HEK293 (cell line): ENCODE results near the gene MYO5B.
A peak's percentile ranks its signal among the peaks of the same experiment; 100 is the strongest.

Experiments used
- CTCF ChIA-PET: fragments of 350-600 bp; formaldehyde crosslinking; extraction: SDS; loops from one replicate; lab custom pipeline; 2021; ENCODE audit warnings: antibody characterized with exemption; lab: Yijun Ruan, JAX
- POLR2A ChIA-PET: fragments of 300-600 bp; formaldehyde crosslinking; extraction: SDS; loops from one replicate; lab custom pipeline; 2020; ENCODE audit warnings: antibody characterized with exemption, inconsistent platforms; lab: Yijun Ruan, JAX
- H3K27ac ChIP-seq: fragments of 200-500 bp; sonication (Bioruptor generic); 2 replicates; pipeline ENCODE4 v1.5.1; 2014; ENCODE audit warnings: low read depth, low read length, control low read depth, inconsistent platforms; ENCODE audit errors: extremely low read depth
- H3K36me3 ChIP-seq, 2 experiments: fragments of 200-500 bp in 1 of 2; sonication (Bioruptor generic) in 1 of 2; 1 replicate in 1 of 2; 2 replicates in 1 of 2; pipeline ENCODE4 v1.5.1; 2014 to 2017; ENCODE audit warnings: inconsistent platforms in 2 of 2, low read length in 2 of 2; ENCODE audit not compliant: control insufficient read depth in 2 of 2, insufficient read depth in 1 of 2
- H3K4me1 ChIP-seq: fragments of 200-500 bp; sonication (Bioruptor generic); 2 replicates; pipeline ENCODE4 v1.5.1; 2014; ENCODE audit warnings: mild to moderate bottlenecking, low read length, inconsistent platforms; ENCODE audit not compliant: control insufficient read depth, insufficient read depth
- H3K4me3 ChIP-seq: 2 replicates; pipeline ENCODE4 v1.5.1; 2011; ENCODE audit warnings: low read depth, mild to moderate bottlenecking, control low read depth, low read length, moderate library complexity
- H3K9me3 ChIP-seq: fragments of 200-500 bp; sonication (Bioruptor generic); 2 replicates; pipeline ENCODE4 v1.5.1; 2014; ENCODE audit warnings: low read depth, low read length, inconsistent platforms; ENCODE audit not compliant: control insufficient read depth, insufficient read depth
- HIC1 ChIP-seq: fragments of 450-650 bp; formaldehyde crosslinking; IDR thresholded peaks from 2 replicates; pipeline ENCODE4 v1.5.1; 2016; ENCODE audit warnings: missing biosample characterization, missing genetic modification characterization
- KLF1 ChIP-seq: fragments of 450-650 bp; formaldehyde crosslinking; IDR thresholded peaks from 2 replicates; pipeline ENCODE4 v1.5.1; 2016; ENCODE audit warnings: missing biosample characterization, missing genetic modification characterization
- KLF7 ChIP-seq: fragments of 450-650 bp; formaldehyde crosslinking; IDR thresholded peaks from 2 replicates; pipeline ENCODE4 v1.5.1; 2016; ENCODE audit warnings: missing biosample characterization, missing genetic modification characterization, borderline replicate concordance
- MZF1 ChIP-seq: fragments of 450-650 bp; formaldehyde crosslinking; IDR thresholded peaks from 2 replicates; pipeline ENCODE4 v1.5.1; 2017; ENCODE audit warnings: missing biosample characterization, missing genetic modification characterization, borderline replicate concordance
- PRDM4 ChIP-seq: fragments of 450-650 bp; formaldehyde crosslinking; IDR thresholded peaks from 2 replicates; pipeline ENCODE4 v1.5.1; 2017; ENCODE audit warnings: missing biosample characterization, missing genetic modification characterization
- REST ChIP-seq: fragments of 450-650 bp; formaldehyde crosslinking; IDR thresholded peaks from 2 replicates; pipeline ENCODE4 v1.5.1; 2016; ENCODE audit warnings: missing biosample characterization, missing genetic modification characterization
- ZBTB49 ChIP-seq: fragments of 450-650 bp; formaldehyde crosslinking; IDR thresholded peaks from 2 replicates; pipeline ENCODE4 v1.5.1; 2016; ENCODE audit warnings: missing biosample characterization, missing genetic modification characterization, low read depth
- ZNF239 ChIP-seq: fragments of 450-650 bp; formaldehyde crosslinking; IDR thresholded peaks from 2 replicates; pipeline ENCODE4 v1.5.1; 2016; ENCODE audit warnings: missing biosample characterization, missing genetic modification characterization
- ZNF26 ChIP-seq: fragments of 450-650 bp; formaldehyde crosslinking; IDR thresholded peaks from 2 replicates; pipeline ENCODE4 v1.5.1; 2016; ENCODE audit warnings: missing biosample characterization, missing genetic modification characterization
- ZNF324 ChIP-seq: fragments of 450-650 bp; formaldehyde crosslinking; IDR thresholded peaks from 2 replicates; pipeline ENCODE4 v1.5.1; 2016; ENCODE audit warnings: missing biosample characterization, missing genetic modification characterization
- ZNF571 ChIP-seq: fragments of 450-650 bp; formaldehyde crosslinking; IDR thresholded peaks from 2 replicates; pipeline ENCODE4 v1.5.0; 2017; ENCODE audit warnings: missing biosample characterization, missing genetic modification characterization
- ZNF670 ChIP-seq: fragments of 450-650 bp; formaldehyde crosslinking; IDR thresholded peaks from 2 replicates; pipeline ENCODE4 v1.5.1; 2016; ENCODE audit warnings: missing biosample characterization, missing genetic modification characterization, low read depth
- ZNF692 ChIP-seq: fragments of 450-650 bp; formaldehyde crosslinking; IDR thresholded peaks from 2 replicates; pipeline ENCODE4 v1.5.1; 2016; ENCODE audit warnings: missing biosample characterization, missing genetic modification characterization
- ZSCAN16 ChIP-seq: fragments of 450-650 bp; formaldehyde crosslinking; IDR thresholded peaks from 2 replicates; pipeline ENCODE4 v1.5.1; 2016; ENCODE audit warnings: missing biosample characterization, missing genetic modification characterization

The MYO5B gene

GRCh38 chr18:49899657-49900330 is 295.2 kb downstream of the MYO5B start (continued):
- TF ChIP-seq KLF7 (tag by site-specific recombination) (no peak), ZNF239 (tag by site-specific recombination) (no peak), MZF1 (tag by site-specific recombination) (no peak), ZSCAN16 (no peak), ZNF324 (no peak)

GRCh38 chr18:49898421-49898820 is 296.5 kb downstream of the MYO5B start:
- Histone ChIP-seq H3K27ac (no peak overlapping the region), H3K4me3 (no peak overlapping the region), H3K36me3 (no peaks in the 10 kb centered on the region), H3K4me1 (no peaks in the 10 kb centered on the region), H3K9me3 (no peaks in the 10 kb centered on the region)
- ChIA-PET POLR2A (no interaction called here), CTCF (interaction anchor here (1.0 kb wide), 1 partner anchor 34 kb away, joined by 3 read pairs; no protein-coding TSS in a partner anchor)
- TF ChIP-seq ZNF692 (no peak), REST (tag by site-specific recombination) (peak; percentile 96)
- TF ChIP-seq, all 188 proteins: peak for 1

GRCh38 chr18:49894517-49895226 is 300.3 kb downstream of the MYO5B start:
- H3K9me3 ChIP-seq, result no peaks in the 10 kb centered on the region
- no peaks in the 10 kb centered on the region for H3K4me1 ChIP-seq
- no peak overlapping the region for H3K27ac ChIP-seq
- ChIA-PET CTCF (interaction anchor here (0.7 kb wide), 1 partner anchor 17 kb away, joined by 3 read pairs; no protein-coding TSS in a partner anchor), POLR2A (no interaction called here)
- H3K4me3 ChIP-seq, result no peak overlapping the region
- H3K36me3 ChIP-seq, result no peaks in the 10 kb centered on the region
- TF ChIP-seq PRDM4 (tag by site-specific recombination), result no peak
- no peak for TF ChIP-seq ZNF571
- TF ChIP-seq ZNF26, result no peak
- no peak for TF ChIP-seq ZNF670 (tag by site-specific recombination)
- no peak for TF ChIP-seq ZBTB49 (tag by site-specific recombination)
- TF ChIP-seq KLF1 (tag by site-specific recombination), result no peak
- TF ChIP-seq HIC1 (tag by site-specific recombination), result no peak
- no peak for TF ChIP-seq ZNF692
